DMS114 treated with DMSO at 0.1 percent for 48 hours (cell line): Measurements from ENCODE around the gene VGLL4.
"Not testable (repeated sequence)": the region's sequence is repeated elsewhere in the genome, so short reads cannot be mapped to it uniquely, and the experiment has no call there.

Source experiments
- DNase-seq: peaks from one replicate; lab custom pipeline; 2025; ENCODE audit not compliant: unreplicated experiment; lab: John Stamatoyannopoulos, UW

The VGLL4 gene

DNA sequence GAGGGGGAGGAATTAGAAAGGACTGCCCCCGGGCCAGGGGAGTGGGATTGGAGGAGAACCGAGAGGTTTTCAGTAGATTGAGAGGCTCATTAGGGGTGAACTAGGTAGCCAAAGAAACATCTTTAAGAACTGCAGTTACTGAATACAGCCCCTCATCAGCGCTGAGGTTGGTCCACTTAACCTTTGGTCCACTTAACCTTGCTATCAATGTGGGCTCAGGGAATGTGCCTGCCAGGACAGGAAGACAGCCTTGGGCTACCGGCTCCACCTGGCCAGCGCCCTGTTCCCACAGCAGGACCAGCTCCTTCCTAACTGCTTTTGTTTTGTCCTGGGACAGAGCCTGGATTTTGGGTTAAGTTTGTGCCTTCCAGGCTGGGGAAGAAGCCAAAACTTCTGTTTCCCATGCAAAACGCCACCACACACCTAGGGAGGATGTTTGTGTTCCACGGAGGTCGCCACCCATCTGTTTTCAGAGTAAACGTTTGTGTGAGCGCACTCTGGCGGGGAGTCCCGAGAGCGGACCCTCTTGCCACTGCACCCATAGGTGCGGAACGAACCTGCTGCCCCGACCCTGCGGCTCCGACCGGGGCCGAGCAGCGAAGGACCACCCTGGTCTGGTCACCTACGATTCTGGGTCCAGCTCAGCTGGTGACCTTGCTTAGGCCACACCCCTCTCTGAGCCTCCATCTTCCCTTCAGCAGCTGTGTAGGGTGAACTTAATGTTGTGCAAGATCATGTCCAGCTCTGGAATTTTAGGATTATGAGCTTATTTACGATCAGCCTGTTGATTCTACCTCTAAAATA, 107.4 kb downstream of the VGLL4 start:
- DNase-seq = no peak

DNA sequence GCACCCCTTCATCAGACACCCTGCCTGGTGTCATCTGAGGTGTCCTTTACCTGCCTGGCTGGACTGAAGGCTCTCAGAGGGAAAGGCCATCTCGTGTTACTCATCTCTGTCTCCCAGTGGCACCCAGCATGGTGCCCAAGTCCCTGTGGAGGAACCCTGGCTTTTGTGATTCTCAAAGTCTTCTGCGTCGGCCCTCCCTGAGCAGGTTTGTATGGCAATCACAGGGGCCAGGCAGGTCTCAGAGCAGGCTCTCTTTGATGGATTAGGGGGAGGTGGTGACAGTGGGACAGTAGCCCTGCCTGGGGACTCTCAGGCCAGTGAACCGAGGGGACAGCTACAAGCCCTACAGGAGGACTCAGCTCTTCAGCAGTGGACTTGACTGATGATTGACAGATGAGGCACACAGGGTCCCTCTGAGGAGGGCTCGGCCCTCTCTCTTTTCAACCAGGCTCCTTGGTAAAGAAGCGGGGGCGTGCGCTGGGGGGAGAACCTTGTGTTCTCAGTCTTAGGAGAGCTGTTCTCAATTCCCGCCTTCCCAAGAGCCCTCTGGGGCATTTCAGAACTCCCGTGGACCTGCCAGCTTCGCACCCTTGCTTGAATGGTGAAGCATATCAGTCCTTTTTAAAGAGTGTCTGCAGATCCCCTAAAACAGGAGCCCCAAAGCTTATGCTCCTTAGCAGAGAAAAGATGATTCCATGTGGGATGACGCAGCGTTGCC, 108.3 kb downstream of the VGLL4 start:
- DNase-seq = no peak

DNA sequence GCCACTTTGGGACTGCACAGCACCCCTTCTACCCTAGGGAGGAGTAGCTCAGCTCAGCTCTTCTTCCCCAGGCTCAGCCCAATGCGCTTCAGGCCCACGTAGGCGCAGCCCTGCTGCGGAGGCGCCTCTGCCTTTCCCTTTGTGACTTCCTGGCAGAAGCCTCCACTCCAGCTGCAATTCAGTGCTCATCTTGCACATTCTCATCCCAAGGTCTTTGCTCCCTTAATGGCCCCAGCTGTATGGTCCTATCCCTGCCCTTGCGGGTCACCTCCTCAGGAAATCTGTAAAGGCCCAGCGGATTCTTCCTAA, 109.0 kb downstream of the VGLL4 start:
- DNase-seq = no peak

DNA sequence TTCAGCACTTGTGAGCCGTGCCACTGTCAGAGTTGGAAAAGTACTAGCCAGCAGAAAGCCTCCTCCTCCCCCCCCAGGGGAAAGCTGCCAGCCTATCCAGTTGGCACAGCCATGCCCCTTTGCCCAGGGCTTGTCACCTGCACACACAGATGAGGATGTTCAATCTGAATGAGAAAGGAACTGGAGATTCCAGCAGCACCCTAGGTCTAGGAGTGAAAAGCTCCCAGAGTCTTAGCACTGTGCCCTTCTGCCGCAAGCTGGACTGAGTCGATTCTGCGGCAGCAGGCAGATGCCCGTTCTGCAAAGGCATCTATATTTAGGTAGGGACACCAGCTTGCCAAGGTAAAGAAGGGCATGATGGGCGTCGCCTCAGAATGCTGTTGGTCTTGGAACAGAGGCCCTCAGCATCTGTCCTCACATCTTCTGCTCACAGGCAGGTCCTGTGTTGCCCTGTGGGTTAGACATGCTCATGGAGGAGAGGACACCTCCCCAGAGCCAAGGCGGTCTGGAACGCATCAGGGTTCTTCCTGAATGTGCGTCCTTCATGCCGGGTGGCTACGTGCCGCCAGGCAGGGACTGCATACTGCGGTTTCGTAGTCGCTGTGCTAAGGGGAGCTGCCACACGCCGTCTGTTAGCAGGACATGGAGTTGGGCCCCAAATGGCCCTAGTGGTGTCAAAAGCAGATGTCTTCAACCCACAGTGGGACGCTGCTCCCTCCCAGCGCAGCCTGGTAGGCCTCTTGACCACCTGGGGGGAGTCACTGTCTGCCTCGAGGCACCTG, 109.5 kb downstream of the VGLL4 start:
- no peak for DNase-seq

DNA sequence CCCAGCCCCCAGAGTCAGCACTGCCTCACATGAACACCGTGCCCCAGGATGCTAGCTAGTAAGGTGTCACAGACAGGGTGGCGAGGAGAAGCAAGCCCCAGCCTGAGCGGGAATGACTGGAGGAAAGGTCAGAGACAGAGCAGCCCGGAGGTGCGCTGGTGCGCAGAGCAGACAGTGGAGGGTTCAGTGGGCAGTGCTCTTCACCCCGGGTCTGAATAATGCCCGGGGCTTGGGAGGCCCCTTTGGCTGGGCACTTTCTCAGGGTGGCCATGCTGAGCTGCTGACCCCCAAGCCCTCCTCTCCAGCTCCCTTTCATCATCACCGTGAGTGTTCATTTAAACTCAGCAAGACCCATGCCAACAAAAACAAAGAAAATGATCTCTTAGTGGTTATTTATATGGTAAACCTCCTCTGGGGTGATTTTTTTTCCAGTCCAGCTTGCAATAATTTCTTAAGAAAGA, 110.8 kb downstream of the VGLL4 start:
- DNase-seq = no peak

DNA sequence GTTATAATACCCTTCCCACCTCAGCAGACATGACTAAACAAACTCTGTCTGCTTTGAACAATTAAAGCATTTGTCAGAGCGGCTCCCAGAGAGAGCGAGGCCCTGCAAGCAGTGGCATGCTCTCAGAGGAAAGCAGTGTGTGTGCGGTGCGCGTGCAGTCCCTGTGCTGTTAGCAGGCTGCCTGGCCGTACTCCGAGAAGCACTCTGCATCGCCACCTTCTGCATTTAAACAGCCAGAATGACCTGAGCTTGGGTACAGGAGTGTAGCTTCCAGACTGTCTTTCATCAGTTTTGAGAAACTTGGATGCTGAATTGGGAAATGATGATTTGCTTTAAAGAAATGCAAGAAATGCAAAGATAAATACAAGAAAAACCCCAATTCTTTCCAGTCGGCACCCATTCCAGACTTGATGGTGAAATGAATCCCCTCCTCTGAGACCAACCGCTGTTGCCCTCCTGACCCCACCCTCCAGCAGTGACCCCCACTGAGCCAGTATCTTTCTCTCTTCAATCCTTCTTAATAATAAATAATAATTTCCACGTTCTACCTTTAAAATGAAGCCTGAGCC, 113.5 kb downstream of the VGLL4 start:
- DNase-seq = no peak

DNA sequence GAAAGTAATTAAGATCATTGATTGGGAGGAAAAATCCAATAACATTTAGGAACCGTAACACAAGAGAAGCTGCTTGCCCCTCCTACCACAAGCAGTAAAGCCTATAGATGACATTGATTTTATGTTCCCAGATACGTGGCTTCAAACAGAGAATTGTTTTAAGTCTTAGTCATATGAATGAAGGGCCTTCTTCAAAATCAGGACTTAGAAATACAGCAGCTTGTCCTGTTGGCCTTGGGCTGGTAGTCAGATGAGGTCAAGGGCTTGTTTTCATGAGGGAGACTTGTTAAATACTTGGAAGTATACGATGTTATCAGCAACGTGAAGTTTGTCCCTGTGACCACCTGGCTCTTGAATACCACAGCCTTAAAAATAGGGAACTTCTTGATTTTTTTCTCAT, 114.4 kb downstream of the VGLL4 start:
- DNase-seq = no peak

DNA sequence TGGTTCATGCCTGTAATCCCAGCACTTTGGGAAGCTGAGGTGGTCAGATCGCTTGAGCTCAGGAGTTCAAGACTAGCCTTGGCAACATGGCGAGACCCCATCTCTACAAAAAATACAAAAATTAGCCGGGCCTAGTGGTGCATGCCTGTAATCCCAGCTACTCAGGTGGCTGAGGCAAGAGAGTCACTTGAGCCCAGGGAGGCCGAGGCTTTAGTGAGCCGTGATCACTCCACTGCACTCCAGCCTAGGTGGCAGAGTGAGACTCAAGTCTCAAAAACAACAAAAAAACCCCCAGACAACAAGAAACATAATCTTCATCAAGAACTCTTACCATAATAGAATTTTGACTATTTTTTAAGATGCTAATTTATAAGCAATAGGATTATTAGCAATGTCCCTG, 117.6 kb downstream of the VGLL4 start:
- DNase-seq = not testable (repeated sequence)

DNA sequence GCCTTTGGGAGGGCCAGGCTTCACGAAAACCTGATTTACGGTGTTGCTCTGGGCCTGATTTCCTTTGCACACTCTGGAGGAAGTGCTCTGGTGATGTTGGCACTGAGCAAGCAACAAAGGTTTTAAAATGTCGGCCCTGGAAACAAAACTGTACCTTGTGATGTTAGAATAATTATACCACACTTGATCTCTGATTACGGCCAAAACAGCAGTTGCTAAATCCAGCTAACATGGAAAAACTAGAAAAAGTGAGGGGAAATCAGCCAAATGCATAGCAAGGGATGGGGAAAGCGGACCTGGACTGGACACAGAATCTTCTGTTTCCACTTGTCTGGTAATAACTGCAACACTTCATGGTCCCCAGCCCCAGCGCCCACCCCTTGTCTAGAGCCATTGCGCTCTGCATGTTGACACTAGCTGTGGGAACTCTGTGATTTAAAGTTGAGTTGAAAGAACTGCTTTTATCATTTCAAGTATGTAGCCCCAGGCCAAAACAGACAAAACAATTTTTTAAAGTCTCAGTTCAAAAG, 120.1 kb downstream of the VGLL4 start:
- DNase-seq = no peak

DNA sequence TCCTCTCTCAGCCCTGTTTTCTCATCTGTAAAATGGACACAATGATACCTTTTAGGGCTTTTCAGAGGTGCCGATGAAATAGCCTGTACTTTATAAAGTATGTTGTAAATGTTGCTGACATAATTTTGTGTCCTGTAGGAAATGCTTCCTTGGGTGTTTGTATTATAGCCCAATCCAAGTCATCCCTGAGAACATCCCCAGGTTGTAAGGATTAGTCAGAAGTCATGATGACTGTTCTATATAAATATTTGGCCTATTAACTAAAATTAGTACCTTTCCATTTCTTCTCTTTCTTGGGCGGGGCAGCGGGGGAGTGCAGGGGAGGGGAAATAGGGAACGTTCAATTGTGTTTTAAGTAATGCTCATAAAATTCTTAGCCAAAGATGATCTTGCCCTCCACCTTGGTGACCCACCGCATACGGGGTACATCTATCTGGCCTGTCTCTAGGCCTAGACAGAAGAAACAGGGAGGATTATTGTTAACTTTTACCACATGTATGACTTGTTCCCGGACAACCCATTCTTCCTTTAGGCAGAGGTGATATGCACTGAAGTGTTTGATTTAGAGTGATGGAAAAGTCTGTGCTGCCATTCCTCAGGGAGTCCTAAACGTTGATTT, 120.7 kb downstream of the VGLL4 start:
- no peak for DNase-seq

DNA sequence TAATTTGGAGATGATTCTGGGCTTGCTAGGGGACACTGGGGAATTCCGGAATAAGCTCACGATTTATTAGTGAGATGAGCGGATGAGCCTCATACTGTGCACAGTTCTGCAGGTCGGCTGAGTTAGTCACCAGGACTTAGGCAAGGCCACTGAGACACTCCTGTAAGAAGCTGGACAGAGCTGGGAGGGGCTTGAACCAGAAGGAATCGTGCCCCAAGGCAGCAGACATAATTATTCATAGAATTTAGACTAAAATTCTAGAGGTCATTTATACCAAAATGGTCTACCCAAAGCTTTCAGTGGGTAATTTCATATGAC, 121.4 kb downstream of the VGLL4 start:
- no peak for DNase-seq

DNA sequence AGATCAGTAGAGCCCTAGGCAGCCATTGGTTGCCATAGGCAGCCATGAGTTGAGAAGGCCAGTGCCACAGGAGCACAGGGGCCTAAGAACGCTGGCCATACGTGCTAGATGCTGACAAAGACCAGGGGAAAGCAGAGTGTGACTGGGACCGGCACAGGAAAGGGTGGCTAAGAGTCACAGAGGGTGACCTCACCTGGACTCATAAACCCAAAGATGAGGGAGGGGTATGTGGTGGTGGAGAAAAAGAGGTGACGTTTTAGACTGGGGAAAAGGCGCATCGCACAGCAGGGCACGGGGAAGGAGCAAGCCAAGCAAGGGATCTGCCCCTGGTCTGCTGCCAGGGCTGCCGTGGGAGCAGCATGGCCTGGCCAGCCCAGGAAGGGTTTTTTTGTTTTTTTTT, 122.5 kb downstream of the VGLL4 start:
- DNase-seq = no peak

DNA sequence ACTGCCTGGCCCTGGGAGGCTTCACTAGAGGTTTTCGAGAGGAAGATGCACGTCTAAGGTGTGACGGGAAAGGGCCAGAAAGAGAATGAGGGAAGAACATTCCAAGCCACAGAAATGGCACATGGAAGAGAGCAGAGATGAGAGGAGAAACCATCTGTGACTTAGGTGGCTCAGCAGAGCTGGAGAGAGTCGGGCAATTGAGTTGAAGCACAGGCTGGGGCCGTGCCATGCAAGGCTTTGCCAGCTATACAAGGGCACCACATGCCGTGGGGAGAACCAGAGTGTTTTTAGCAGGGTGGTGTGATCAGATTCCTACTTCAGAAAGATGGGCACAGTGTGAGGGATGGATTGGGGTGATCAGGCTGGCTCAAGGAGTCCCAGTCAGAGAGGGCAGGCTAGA, 126.1 kb downstream of the VGLL4 start:
- DNase-seq = no peak

DNA sequence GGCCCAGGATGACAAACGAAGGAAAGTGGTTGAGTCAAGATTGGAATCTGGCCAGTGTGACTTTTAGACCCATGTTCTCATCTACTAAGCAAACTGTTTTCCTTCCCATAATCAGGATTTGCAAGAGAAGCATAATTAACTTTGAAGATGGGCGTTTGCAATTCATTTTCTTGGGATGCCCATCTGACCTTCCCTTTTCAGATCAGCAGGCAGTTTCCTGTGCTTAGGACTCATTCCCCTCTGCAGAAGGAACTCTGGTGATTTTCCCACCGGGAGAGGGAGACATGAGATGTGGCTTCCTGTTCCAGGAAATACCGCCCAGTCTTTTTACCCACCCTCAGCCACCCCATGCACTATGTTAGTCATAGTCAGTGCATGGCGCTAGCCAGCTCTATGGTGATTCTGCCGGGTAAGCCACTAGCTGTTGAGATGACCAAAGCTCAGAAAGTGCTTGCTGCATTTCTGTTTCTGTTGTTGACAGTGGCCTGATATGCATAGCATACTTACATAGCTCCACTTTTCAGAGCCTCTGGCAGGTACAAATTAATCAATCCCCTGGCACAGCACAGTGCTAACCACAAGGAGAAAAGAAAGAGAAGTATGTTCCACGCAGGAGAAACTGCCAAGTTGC, 129.4 kb downstream of the VGLL4 start:
- DNase-seq = no peak

DNA sequence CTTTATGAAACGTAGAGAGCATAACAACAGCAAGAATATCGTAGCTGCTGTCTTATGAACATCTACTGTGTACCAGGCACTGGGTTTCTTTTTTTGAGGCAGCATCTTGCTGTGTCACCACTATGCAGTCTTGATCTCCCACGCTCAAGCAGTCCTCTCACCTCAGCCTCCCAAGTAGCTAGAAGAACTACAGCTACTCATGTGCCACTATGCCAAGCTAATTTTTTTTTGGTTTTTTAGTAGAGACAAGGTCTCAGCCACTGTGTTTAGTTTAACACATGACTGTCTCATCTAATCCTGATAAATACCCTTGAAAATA, 129.9 kb downstream of the VGLL4 start:
- DNase-seq = no peak

DNA sequence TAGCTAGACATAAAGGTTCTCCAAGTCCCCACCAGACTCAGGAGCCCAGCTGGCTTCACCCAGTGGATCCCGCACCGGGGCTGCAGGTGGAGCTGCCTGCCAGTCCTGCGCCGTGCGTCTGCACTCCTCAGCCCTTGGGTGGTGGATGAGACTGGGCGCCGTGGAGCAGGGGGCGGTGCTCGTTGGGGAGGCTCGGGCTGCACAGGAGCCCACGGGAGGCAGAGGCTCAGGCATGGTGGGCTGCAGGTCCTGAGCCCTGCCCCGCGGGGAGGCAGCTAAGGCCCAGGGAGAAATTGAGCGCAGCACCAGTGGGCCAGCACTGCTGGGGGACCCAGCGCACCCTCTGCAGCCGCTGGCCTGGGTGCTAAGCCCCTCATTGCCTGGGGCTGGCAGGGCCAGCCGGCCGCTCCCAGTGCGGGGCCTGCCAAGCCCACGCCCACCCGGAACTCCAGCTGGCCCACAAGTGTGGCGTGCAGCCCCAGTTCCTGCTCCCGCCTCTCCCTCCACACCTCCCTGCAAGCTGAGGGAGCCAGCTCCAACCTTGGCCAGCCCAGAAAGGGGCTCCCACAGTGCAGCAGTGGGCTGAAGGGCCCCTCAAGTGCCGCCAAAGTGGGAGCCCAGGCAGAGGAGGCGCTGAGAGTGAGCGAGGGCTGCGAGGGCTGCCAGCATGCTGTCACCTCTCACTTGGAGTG, 130.4 kb downstream of the VGLL4 start:
- not testable (repeated sequence) for DNase-seq

DNA sequence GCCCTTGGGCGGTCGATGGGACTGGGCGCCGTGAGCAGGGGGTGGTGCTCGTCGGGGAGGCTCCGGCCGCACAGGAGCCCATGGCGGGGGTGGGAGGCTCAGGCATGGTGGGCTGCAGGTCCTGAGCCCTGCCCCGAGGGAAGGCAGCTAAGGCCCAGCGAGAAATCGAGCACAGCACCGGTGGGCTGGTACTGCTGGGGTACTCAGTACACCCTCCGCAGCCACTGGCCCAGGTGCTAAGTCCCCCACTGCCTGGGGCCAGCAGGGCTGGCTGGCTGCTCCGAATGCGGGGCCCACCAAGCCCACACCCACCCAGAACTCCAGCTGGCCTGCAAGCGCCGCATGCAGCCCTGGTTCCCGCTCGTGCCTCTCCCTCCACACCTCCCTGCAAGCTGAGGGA, 132.1 kb downstream of the VGLL4 start:
- DNase-seq = not testable (repeated sequence)

DNA sequence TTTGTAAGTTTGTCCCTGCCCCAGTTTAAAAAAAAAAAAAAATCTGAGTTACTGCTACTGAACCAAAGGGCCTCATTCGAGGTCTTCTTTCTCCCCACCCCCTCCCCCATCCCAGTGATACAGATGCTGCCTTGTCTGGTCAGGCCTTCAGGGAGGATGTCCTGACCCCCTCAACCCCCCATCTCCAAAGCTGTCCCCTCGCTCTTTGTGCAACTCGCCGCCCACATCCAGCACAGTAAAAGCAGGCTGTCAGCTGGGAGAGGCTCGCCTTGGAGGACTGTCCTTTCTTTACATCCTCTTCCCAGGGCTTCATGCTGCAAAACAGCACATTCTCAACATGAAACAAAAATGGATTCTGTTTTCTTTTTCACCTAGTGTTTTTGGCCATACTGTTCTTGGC, 133.4 kb downstream of the VGLL4 start:
- DNase-seq = no peak

DNA sequence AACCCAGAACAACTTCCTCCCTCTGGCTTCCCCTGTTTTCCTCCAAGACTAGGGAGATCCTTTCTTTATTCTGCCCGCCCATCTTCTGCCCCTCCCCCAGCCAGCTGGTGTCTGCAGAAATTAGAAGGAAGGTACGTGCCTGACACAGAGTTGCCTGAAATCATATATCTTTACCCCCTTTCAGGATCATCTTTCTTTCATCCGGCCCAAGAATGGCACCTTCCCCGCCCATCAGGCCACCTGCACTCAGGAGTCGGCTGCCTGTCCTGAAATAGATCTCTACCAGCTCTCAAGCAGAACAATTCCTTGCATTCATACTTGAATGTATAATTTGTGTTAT, 133.7 kb downstream of the VGLL4 start:
- DNase-seq = no peak
